Neutrophil (primary cell): ENCODE data around the gene ILK.

Experiments
- H3K27ac ChIP-seq: fragments of 200-600 bp; sonication (generic); 2 replicates; pipeline ENCODE4 v1.5.1; 2016; ENCODE audit warnings: mild to moderate bottlenecking, moderate library complexity
- H3K27me3 ChIP-seq: fragments of 200-600 bp; sonication (generic); 2 replicates; pipeline ENCODE4 v1.6.0; 2016; ENCODE audit warnings: mild to moderate bottlenecking
- H3K36me3 ChIP-seq: fragments of 200-600 bp; sonication (generic); 2 replicates; pipeline ENCODE4 v1.5.1; 2017
- H3K4me1 ChIP-seq, 2 experiments: fragments of 200-600 bp in 1 of 2; sonication (generic) in 1 of 2; 1 replicate in 1 of 2; 2 replicates in 1 of 2; pipeline versions ENCODE4 v1.5.1 to v1.6.1; 2013 to 2016; ENCODE audit warnings: low read depth in 1 of 2, low read length in 1 of 2, mild to moderate bottlenecking in 1 of 2, moderate library complexity in 1 of 2; ENCODE audit not compliant: control insufficient read depth in 1 of 2, insufficient read depth in 1 of 2
- H3K4me3 ChIP-seq, 2 experiments: fragments of 200-600 bp in 1 of 2; sonication (generic) in 1 of 2; 1 replicate in 1 of 2; 2 replicates in 1 of 2; pipeline ENCODE4 v1.5.1; 2013 to 2016; ENCODE audit warnings: low read depth in 1 of 2, low read length in 1 of 2, mild to moderate bottlenecking in 1 of 2, moderate library complexity in 1 of 2
- H3K9me3 ChIP-seq: fragments of 200-600 bp; sonication (generic); 2 replicates; pipeline ENCODE4 v1.5.1; 2016
- CTCF ChIP-seq: fragments of 200-600 bp; sonication (generic); IDR thresholded peaks from 2 replicates; pipeline ENCODE4 v1.5.1; 2016; ENCODE audit warnings: antibody characterized with exemption

Gene ILK

GRCh38 chr11:6655020-6655789 is 51.6 kb downstream of the ILK start:
- Histone ChIP-seq H3K9me3 (no peaks in the 10 kb centered on the region), H3K4me1 (peaks cover 4 to 6% of the 10 kb centered on the region in 2 experiments), H3K27ac (no peak overlapping the region), H3K36me3 (no peaks in the 10 kb centered on the region), H3K27me3 (peaks cover 69% of the 10 kb centered on the region), H3K4me3 (peak overlapping the region; percentile 27 to 56)
- no peak for TF ChIP-seq CTCF

GRCh38 chr11:6655790-6656583 is 52.4 kb downstream of the ILK start, which contains the start of gene DCHS1:
TSS of gene DCHS1 (minus strand) at chr11:6655809. CDS start at chr11:6641613, 14,196 bp downstream.
- no peak for TF ChIP-seq CTCF
- Histone ChIP-seq H3K27ac (no peak within 1 kb of the TSS), H3K4me3 (peak within 1 kb of the TSS; percentile 27 to 56), H3K27me3 (peaks cover 63% of the 10 kb centered on the region), H3K9me3 (no peaks in the 10 kb centered on the region), H3K4me1 (peaks cover 4 to 6% of the 10 kb centered on the region in 2 experiments), H3K36me3 (no peaks in the 10 kb centered on the region)

- TF ChIP-seq CTCF = no peak
- no peak overlapping the region for H3K27ac ChIP-seq
- no peaks in the 10 kb centered on the region for H3K36me3 ChIP-seq
- H3K27me3 ChIP-seq = peaks cover 58% of the 10 kb centered on the region
- no peaks in the 10 kb centered on the region for H3K9me3 ChIP-seq
- peaks cover 4 to 6% of the 10 kb centered on the region in 2 experiments for H3K4me1 ChIP-seq
- H3K4me3 ChIP-seq = no peak overlapping the region
Observed at GRCh38 chr11:6656584-6656915, 53.0 kb downstream of the ILK start.

- Histone ChIP-seq H3K27ac (no peak overlapping the region), H3K4me3 (no peak overlapping the region), H3K9me3 (no peaks in the 10 kb centered on the region), H3K27me3 (peaks cover 58% of the 10 kb centered on the region), H3K36me3 (no peaks in the 10 kb centered on the region), H3K4me1 (peaks cover 4 to 6% of the 10 kb centered on the region in 2 experiments)
- TF ChIP-seq CTCF = no peak
Observed at GRCh38 chr11:6656936-6657335, 53.4 kb downstream of the ILK start.

- H3K4me1 ChIP-seq = peaks cover 4 to 6% of the 10 kb centered on the region in 2 experiments
- TF ChIP-seq CTCF = no peak
Observed at GRCh38 chr11:6657346-6657745, 53.8 kb downstream of the ILK start.

More at GRCh38 chr11:6657346-6657745, 53.8 kb downstream of the ILK start:
- Histone ChIP-seq H3K4me3 (no peak overlapping the region), H3K27ac (no peak overlapping the region), H3K9me3 (no peaks in the 10 kb centered on the region), H3K27me3 (peaks cover 58% of the 10 kb centered on the region), H3K36me3 (no peaks in the 10 kb centered on the region)
